Measurements from ENCODE around the gene CTRL.
"Not testable (repeated sequence)": the region's sequence is repeated elsewhere in the genome, so short reads cannot be mapped to it uniquely, and the experiment has no call there.

The CTRL gene

DNA sequence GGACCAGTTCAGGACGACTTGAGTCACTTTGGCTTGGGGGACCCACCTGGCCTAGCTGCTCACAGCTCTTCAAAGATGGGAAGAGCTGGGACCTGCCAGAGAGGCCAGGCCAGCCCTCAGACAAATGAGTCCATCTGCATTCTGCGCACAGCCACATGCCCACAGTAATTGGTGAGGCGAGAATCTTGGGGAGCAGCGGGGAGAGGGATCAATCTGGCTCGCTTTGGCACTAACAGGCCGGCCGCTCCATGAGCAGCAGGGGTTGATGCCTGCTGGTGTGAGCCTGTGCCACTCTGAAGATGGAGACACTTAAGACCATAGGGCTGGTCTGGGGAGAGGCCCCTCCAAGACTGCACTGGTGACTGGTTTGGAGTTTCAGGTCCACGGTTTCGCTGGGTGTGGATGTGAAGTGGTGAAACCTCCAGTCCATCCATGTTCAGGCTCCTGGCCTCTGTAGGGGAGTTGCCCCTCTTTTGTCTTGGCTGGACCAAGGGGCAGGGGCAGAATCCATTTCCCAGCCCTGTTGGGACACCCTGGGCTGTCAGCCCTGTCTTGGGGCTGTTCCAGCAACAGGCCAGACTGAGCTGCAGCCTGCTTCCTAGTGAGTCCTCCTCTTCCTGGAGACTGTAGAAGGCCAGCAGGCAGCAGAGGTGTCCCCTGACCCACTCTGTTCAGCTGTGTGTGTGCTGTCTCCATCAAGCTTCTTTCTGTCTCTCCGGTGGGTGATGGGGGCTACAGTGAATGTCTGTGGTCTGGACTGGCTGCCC lies 7.3 kb downstream of the CTRL start:
- no peak for DNase-seq (ENCODE audit: low read depth, low spot score)

DNA sequence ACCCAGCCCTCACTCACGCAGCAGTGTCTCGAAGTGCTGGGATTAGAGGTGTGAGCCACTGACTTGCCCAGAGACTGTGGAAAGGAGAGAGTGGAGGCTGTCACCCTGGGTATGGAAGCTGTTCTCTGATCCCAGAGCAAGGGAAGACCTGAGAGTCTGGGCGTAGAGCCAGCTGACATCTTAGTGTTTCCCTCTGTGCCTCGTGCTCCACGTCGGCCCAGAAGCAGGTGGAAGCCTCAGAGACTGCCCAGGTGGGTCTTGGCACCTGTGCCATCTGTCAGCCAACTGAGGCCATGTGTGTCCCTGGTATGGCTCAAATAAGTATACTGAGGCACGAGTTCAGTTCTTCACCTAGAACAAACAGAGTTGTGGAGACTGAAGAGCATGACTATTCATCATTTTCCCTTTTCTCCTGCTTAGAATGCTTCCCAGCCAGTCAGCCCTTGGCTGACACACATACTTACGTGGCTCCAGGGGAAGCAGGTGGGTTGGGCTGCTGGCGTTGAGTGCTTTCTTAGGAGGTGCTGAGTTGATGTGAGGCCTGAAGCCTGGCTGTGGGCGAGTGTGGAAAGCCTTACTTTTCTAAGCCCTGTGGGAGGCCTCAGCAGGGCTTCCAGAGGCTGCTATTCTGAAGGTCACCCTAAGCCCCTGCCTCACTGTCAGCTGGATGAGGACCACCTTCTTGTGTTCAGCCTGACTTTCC lies 8.1 kb downstream of the CTRL start:
- DNase-seq (ENCODE audit: low read depth, low spot score): no peak

DNA sequence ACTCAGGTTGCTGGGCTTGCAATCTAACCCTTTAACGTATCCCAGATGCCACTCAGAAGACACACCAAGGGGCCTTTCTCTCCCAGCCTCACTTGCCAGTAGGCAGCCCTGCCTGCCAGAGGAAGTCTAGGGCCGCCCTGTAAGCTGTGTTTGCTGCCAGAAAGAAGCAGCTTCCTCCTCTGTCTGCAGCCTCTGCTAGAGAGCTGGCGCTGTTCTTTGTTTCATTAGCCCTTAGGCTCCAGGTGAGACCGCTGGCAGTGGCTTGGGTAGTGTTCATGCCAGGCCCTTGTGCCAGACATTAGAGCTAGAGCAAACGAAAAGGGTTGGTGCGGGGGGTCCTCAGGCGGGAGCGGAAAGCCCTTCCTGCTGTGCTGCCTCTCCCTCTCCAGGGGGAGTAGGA lies 8.9 kb downstream of the CTRL start:
- DNase-seq (ENCODE audit: low read depth, low spot score): no peak

DNA sequence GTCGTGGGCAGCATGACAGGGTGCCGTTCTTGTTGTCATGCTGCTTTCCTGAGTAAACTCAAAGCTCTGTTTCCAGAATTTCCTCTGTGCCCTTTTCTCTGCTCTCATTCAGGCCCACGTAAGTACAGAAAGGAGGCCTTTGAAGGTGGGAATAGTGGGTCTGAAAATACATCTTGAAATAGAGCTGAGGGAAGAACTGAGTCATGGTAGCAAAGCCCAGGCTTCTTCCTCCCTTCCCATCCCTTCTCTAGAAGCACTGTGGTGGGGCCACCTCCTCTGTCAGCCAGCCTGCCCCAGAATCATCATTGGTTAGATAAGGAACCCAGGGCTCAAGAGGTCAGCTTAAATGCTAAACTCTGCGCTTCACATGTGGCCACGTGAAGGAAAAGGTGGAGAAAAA lies 9.4 kb downstream of the CTRL start:
- no peak for DNase-seq (ENCODE audit: low read depth, low spot score)

DNA sequence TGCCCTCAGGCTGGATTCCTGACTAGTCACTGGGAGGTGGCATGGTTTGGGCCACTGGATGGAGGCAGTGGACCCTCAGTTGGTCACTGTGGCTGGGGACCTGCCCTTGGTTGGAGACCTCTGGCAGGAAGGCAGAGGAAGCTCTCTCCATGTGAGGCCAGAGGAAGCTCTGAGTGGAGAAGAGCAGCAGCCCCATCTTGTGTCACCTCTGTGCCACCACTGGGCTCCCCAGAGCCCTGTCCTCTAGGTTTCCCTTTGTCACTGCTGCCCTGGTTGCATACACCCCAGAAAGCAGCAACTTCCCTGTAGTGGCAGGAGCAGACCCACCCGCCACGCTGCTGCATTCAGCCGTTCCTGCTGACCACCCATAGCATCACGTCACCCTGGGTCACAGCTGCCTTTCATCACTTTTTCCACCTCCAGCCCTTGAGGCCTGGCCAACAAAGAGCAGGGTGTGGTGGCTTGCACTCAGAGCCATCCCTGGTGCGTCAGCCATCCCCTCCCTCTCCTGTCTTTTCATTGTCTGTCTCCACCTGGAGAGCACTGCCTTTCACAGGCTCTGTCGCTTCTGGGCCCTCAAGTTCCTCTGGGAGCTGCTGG lies 11.9 kb downstream of the CTRL start:
- no peak for DNase-seq (ENCODE audit: low read depth, low spot score)

DNA sequence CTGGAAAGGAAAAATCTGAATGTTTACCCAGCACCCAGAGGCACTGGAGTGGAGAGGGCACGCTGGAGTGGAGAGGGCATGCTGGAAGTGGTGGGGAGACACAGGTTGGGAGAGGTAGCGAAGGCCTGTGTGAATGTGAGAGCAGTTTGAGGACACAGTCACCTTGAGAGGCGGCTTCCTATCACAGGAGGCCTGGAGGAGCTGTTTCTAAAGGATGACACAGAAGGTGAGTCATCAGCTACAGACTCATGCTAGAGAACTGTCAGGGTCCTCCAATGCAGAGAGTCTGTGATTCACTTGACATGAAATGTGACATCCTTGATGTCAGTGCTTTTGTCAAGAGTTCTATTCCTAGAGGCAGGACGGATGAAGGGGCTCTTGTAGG lies 13.8 kb downstream of the CTRL start:
- no peak for DNase-seq (ENCODE audit: low read depth, low spot score)

DNA sequence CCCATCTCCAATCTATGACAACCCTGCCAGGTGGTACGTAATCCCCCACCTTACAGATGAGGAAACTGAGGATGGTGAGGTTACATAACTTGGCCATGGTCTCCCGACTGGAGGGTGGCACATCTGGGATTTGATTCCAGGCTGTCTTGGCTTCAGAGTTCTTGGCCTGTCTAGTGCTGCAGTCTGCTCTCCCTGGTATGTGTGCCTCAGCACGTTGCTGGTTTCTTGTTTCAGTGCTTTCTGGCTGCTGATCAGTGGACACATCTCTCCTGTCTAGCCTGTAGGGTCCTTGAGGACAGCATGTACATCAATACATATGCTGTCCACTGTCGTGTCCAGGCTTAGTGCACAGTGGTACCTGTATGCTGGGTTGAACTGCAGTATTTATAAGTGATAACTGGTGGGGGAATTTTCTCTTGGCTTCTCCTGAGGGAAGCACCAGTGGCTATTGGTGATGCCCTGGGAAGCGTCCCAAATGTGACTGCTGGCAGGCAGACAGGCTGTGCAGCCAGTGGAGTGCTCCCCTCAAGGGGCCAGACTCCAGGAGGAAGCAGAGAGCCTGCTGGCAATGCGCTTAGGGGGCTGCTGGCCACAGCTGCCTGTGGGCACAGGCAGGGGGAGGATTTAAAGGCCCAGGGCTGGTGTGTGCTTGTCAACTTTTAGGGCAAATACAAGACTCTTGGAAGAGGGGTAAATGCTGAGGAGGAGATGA lies 14.4 kb downstream of the CTRL start:
- DNase-seq (ENCODE audit: low read depth, low spot score): no peak

DNA sequence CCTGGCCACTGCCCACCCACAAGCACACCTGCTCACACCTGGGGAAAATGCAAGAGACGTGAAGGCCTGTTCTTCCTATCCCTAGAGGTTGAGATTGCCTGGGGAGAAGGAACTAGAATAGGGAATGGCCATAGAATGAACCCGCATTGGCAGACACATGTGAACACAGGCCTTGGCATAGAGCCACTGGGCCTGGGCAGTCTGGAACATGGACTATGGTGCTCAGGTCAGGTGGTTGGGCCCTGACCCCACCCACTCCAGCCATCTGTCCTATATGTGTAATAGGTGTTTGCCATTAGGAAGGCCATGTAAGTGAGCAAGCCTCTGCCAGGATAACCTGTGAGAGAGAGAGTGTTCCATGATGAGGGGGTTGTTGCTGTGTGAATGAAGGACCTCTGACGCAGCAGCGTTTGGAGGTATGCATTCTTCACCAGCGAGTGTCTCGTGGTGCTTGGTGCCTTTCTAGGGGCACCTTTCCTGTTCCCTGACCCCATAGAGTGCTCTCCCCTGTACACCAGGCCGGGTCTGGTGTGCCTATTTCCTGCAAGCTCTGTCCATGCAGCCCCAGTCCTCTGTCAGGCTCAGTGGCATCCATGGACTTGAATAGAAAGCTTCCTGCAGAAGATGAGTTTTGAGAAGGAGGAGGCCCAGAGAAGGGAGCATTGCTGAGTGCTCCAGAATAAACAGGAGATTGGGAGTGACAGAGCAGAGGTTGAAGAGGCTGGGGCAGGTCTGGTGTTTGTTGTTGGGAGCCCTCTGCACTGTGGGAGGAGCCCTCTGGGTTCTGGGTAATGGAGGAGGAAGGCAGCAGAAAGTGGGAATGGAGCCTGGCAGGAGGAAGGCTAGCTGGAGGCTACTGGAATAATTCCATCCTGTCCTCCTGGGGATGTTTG lies 15.6 kb downstream of the CTRL start:
- no peak for DNase-seq (ENCODE audit: low read depth, low spot score)

DNA sequence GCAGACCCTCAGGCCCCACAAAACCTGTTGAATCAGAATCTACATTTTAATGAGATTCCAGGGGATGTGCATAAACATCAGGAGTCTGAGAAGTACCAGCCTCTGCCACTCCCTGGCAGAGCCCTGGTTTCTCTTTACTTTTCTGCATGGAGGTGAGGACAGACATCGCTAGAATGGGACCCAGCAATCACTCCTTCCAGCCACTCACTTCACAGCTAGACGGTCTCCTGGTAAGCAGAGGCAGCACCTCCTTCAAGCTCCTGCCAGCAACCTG lies 16.2 kb downstream of the CTRL start:
- not testable (repeated sequence) for DNase-seq (ENCODE audit: low read depth, low spot score)

DNA sequence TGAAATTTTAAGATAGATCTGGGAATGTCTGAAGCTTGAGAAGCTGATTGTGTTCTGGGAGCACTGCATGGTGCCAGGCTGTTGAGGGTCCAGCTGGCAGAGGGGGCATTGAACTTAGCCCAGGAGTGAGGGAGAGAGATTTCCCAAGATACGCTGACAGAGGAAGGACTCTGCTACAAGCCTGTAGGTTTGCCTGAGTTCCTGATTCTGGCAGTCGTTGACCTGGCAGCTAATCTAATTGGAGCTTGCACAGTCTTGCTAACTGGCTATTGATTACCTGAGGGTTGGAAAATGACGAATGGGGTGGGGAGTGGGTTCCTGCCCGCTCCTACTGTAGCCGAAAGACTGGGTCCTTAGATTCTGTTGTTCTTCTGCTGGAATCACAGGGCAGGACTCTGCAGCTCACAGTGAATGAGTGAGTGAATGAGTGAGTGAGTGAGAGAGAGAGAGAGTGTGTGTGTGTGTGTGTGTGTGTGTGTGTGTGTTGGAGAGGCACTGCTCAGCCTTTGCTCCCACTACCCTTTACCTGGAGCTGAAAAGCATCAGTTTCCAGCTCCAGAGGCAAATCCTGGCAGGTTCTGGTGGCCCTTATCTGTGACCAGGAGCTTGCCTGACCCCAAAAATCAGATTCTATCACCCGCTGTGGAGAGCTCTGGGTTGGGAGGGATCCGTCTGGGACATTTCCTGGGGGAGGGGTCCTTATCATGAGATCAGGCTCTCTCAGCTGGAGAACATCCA lies 16.7 kb downstream of the CTRL start:
- no peak for DNase-seq (ENCODE audit: low read depth, low spot score)

DNA sequence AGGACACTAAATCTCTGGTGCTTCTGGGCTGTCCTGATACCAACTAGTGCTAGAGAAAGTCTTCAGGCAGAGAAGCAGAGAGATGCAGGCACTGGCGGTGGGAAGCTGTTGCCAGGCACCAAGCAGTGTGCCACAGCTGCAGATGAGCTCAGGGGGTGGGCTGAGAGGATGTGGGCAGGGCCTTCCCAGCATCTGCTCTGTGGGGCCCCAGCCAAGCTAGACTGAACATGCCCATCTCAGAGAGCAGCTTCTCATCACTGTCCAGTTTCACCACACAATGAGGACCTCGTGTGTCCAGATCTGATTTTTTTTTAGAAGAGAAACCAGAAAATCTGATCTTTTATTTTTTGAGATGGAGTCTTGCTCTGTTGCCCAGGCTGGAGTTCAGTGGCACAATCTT lies 21.5 kb downstream of the CTRL start:
- peak; percentile 81 for DNase-seq (ENCODE audit: low read depth, low spot score)

DNA sequence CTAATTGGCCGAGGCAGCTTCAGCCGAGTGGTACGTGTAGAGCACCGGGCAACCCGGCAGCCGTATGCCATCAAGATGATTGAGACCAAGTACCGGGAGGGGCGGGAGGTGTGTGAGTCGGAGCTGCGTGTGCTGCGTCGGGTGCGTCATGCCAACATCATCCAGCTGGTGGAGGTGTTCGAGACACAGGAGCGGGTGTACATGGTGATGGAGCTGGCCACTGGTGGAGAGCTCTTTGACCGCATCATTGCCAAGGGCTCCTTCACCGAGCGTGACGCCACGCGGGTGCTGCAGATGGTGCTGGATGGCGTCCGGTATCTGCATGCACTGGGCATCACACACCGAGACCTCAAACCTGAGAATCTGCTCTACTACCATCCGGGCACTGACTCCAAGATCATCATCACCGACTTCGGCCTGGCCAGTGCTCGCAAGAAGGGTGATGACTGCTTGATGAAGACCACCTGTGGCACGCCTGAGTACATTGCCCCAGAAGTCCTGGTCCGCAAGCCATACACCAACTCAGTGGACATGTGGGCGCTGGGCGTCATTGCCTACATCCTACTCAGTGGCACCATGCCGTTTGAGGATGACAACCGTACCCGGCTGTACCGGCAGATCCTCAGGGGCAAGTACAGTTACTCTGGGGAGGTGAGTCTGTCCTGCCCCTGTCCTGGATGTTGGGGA lies 22.5 kb downstream of the CTRL start:
- DNase-seq (ENCODE audit: low read depth, low spot score): no peak

DNA sequence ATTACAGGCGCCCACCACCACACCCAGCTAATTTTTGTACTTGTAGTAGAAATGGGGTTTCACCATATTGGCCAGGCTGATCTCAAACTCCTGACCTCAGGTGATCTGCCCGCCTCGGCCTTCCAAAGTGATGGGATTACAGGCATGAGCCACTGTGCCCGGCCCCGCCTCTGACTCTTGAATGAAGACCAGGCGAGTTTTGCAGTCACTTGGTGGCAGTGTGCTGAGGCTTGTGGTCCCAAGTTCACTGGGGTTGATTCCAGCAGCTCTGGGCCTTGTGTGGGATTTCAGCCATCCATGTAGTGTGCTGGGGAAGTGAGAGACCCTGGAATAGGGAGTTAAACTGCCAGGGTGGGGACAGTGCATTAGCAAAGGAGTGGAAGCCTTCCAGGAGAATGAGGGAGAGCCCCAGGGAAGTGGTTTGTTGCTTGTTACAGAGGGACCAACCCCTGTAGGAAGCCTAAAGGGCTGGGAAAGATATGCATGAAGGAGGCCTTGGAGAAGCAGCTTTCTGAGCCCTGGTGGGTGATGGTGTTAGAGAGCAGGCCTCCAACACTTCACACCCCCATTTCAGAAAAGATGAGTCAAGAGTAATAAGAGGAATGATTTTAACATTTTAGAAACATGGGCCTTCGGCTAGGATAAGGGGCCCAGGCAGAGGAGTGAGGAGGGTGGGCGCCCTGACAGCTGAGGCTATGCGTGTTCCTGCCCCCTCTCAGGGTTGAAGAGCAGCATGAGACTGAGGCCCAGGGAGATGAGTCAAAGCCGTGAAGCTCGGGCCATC lies 24.1 kb downstream of the CTRL start:
- no peak for DNase-seq (ENCODE audit: low read depth, low spot score)

DNA sequence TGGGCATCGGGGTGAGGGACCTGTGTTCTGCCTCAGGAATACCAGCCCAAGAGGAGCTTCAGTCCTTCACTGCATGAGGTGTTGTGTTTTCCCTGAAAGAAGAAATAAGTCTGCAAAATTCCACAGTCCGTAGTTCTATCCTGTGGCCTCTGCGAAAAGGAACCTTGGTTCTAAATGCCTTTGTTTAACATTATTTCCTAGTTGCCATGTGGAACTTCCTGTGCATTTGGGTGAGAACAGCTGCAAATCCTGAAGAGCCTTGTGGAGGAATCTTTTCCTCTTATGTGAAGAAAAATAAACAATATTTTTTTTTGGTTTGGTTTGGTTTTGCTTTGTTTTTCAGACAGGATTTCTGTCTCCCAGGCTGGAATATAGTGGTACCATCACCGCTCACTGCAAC lies 28.8 kb downstream of the CTRL start:
- no peak for DNase-seq (ENCODE audit: low read depth, low spot score)

DNA sequence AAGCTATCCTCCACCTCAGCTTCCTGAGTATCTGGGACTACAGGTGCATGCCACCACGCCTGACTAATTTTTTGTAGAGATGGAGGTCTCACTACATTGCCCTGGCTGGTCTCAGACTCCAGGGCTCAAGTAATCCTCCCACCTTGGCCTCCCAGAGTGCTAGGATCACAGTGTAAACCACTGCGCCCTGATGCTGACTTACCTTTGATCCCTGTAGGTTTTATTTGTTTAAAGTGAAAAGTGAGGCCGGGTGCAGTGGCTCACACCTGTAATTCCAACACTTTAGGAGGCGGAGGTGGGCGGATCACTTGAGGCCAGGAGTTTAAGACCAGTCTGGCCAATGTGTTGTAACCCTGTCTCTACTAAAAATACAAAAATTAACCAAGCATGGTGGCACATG lies 29.9 kb downstream of the CTRL start:
- DNase-seq (ENCODE audit: low read depth, low spot score): no peak

DNA sequence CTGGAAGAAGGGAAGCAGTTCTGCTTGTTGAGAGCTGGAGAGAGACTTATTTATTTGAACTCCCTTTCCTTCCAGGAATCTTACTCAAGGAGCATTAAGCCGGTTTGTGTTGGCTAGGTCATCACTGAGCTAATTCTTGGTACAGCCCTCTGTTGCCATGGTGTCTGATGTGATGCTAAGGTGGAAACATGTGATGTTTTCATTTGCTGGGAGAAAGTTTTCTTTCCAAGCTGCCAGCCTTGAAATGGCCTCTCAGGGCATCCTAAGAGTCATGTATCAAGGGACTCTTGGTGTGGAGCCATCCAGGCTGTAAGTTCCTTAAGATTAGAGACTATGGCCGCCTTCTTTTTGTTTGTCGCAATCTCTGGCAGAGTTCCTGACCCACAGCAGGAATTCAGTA lies 34.4 kb downstream of the CTRL start:
- no peak for DNase-seq (ENCODE audit: low read depth, low spot score)

DNA sequence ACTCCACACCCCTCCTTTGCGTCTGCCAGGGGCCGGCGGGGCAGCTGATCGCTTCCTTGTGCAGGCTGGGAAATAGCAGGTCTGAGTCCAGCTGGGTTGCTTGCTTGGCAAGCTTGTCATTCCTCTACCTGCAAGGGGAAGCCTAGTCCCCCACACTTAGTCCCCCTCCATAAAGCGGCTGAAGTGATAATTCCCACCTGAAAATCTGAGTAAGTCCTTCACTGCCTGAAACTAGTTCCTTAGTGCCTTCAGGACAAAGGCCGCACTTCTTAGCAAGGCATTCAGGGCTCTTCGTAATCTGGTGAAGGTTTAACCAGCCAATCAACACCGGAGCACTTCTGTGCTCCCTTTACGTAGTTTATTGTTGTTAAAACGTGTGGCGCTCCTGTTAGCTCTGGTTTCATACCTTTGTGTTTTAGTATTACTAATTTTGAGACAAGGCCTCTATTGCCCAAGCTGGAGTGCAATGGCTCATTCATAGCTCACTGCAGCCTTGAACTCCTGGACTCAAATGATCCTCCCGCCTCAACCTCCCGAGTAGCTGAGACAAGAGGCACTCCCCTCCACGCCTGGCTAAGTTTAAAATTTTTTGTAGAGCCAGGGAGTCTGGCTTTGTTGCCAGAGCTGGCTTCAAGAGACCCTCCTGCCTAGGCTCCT lies 37.8 kb downstream of the CTRL start:
- no peak for DNase-seq (ENCODE audit: low read depth, low spot score)

DNA sequence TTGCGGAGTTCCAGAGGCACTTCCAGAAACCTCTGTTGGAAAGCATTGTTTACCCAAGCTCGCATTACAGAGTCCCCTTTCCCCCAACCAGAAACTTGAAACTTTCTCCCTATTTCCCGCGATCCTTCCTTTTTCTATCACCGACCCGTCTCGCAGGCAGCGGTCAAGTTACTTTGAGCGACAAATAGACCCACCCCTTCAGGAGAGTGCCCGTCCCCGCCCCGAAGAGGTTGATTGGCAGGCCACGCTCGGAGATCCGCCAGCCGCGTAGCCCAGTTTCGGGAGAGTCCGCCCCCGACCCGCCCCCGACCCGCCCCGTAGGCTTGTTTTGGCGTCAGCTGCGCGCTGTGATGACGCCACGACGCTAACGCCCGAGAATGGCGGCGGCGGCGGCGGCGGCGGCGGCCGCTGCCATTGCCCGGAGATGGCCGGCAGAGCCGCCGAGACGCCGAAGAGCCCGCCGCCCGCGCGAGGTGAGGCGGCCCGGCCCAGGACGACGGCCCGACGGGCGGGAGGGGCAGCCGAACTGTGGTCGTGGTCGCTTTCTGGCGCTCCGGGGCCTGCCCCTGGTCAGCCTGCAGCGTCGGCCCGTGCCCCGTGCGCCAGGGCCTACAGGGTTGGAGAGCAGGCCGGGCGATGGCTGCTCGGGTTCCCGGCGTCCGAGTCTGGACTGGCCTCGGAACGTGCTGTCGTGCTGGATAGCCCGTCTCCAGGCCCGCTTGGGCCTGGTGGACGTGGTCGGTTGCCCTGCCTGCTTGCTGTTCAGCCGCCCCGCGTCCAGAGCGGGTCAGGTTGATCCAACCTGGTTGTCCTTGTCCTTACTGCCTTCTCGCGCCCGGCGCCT lies 38.5 kb downstream of the CTRL start, which contains the start of gene PSKH1:
Gene PSKH1 (plus strand): TSS at position 356 of the 844 bp plus-strand sequence. CDS start 15,496 bp downstream, outside the sequence.
- peak; percentile 85 for DNase-seq (ENCODE audit: low read depth, low spot score)

Data from brain pericyte (primary cell).